CD8-positive, alpha-beta memory T cell (primary cell): ENCODE data around the gene TMEM69. TPM values are rescaled to one million over a fixed set of nuclear protein-coding genes. Genes with fewer than 3 reads are reported as not detected.

Experiments used
- polyA plus RNA-seq: library from polyadenylated mRNA; unstranded; fragments of 300-500 nt; fragmentation: Illumina TruSeq; gene quantifications from one replicate; pipeline ENCODE4 v1.2.3, GENCODE V29; 2021
- total RNA-seq, 2 experiments: library from RNA; stranded (reverse); gene quantifications; one replicate each; pipeline ENCODE4 v1.2.3, GENCODE V29; 2021

TMEM69 gene
- total and polyA plus RNA-seq, 3 experiments from 2014 or later: 33.7 to 45.8 (median 45.2) TPM

Other genes starting within 250 kb of the TMEM69 start
- gene TESK2, start 197.0 kb upstream of the TMEM69 start, total RNA-seq: 1 to 10 TPM; 2.9 to 3.6 TPM
- gene TESK2, start 197.0 kb upstream of the TMEM69 start, polyA plus RNA-seq: 3.1 TPM
- 1 to 10 TPM; 6.1 to 6.6 TPM for gene CCDC163, start 188.1 kb upstream of the TMEM69 start, total RNA-seq
- gene CCDC163, start 188.1 kb upstream of the TMEM69 start, polyA plus RNA-seq: 7.7 TPM
- 1 to 10 TPM; 6.6 to 7.2 TPM for gene MMACHC, start 187.9 kb upstream of the TMEM69 start, total RNA-seq
- 0.64 TPM for gene MMACHC, start 187.9 kb upstream of the TMEM69 start, polyA plus RNA-seq
- gene PRDX1, start 166.3 kb upstream of the TMEM69 start, total RNA-seq: 100 to 1,000 TPM; 784 to 849 TPM
- gene PRDX1, start 166.3 kb upstream of the TMEM69 start, polyA plus RNA-seq: 261 TPM
- gene AKR1A1, start 137.4 kb upstream of the TMEM69 start, total RNA-seq: 100 to 1,000 TPM; 204 to 217 TPM
- 98.3 TPM for gene AKR1A1, start 137.4 kb upstream of the TMEM69 start, polyA plus RNA-seq
- 100 to 1,000 TPM; 212 to 219 TPM for gene NASP, start 104.1 kb upstream of the TMEM69 start, total RNA-seq
- gene NASP, start 104.1 kb upstream of the TMEM69 start, polyA plus RNA-seq: 79.9 TPM
- 1 to 10 TPM; 1.4 TPM for gene CCDC17, start 64.1 kb upstream of the TMEM69 start, total RNA-seq
- 0.13 TPM for gene CCDC17, start 64.1 kb upstream of the TMEM69 start, polyA plus RNA-seq
- 100 to 1,000 TPM; 102 to 107 TPM for gene GPBP1L1, start 1.6 kb upstream of the TMEM69 start, total RNA-seq
- gene GPBP1L1, start 1.6 kb upstream of the TMEM69 start, polyA plus RNA-seq: 90.3 TPM
- gene IPP, start 62.5 kb downstream of the TMEM69 start, total RNA-seq: 10 to 100 TPM; 18.3 to 19.4 TPM
- gene IPP, start 62.5 kb downstream of the TMEM69 start, polyA plus RNA-seq: 15.0 TPM
- 10 to 100 TPM; 29.5 to 29.9 TPM for gene MAST2, start 115.4 kb downstream of the TMEM69 start, total RNA-seq
- gene MAST2, start 115.4 kb downstream of the TMEM69 start, polyA plus RNA-seq: 5.6 TPM